ENCODE measurements around the gene CYP1A2. TPM values are rescaled to one million over a fixed set of nuclear protein-coding genes. Genes with fewer than 3 reads are reported as not detected.
"Not testable (repeated sequence)": the region's sequence is repeated elsewhere in the genome, so short reads cannot be mapped to it uniquely, and the experiment has no call there.

The CYP1A2 gene, protein sequence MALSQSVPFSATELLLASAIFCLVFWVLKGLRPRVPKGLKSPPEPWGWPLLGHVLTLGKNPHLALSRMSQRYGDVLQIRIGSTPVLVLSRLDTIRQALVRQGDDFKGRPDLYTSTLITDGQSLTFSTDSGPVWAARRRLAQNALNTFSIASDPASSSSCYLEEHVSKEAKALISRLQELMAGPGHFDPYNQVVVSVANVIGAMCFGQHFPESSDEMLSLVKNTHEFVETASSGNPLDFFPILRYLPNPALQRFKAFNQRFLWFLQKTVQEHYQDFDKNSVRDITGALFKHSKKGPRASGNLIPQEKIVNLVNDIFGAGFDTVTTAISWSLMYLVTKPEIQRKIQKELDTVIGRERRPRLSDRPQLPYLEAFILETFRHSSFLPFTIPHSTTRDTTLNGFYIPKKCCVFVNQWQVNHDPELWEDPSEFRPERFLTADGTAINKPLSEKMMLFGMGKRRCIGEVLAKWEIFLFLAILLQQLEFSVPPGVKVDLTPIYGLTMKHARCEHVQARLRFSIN
- not detected for total RNA-seq
- long read RNA-seq: 0 reads

DNA sequence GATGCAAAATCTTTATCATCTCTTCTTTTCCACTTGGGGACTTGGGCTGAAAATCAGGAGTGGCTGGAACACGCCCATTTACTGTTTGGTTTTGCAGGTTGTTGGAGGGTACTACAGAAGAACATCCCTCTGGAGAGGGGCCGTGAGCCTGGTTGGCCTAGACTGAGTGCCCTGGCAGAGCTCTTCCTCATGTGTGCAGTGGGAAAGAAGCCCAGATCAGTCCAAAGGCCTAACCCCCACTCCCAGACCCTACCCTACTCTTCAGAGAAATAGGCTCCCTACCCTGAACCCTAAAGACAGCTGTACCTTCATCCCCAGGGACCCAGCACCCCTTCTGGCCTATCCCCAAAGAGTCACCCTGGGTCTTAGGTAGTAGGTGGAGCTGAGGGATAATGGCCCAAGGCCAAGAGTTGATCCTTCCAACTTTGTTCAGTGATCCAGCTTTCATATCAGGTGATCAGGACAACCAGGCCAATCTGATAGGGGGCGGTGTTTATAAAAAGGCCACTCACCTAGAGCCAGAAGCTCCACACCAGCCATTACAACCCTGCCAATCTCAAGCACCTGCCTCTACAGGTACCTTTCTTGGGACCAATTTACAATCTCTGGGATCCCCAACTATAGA, at the start of gene CYP1A2:
TSS of gene CYP1A2 (plus strand) at position 524 of the 625 bp plus-strand sequence. CDS start 894 bp downstream, outside the sequence.
- DNase-seq (ENCODE audit: missing footprints): no peak
- no peak for ATAC-seq
- intact Hi-C loops (cut with DNase I): no loop called here

DNA sequence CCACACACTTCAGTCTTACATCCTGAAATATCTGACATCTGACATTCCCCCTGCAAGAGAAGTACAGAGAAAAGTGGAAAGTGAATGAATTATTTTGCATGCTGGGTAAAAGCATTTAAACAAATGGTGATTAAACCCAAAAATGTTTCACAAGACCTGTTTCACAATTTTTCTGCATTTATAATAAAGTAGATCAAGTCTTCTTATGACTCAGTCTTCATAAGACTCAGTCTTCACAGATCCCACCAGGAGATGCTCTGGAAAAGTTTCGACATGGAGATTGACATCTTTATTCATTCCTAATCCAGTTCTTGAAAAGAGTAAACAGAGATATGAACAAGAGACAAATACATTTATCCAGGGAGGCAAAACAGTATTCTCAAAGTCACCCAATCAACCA, 39.6 kb upstream of the CYP1A2 start:
- intact Hi-C loops (cut with DNase I): no loop called here
- DNase-seq (ENCODE audit: missing footprints) (no peak), ATAC-seq (no peak)

DNA sequence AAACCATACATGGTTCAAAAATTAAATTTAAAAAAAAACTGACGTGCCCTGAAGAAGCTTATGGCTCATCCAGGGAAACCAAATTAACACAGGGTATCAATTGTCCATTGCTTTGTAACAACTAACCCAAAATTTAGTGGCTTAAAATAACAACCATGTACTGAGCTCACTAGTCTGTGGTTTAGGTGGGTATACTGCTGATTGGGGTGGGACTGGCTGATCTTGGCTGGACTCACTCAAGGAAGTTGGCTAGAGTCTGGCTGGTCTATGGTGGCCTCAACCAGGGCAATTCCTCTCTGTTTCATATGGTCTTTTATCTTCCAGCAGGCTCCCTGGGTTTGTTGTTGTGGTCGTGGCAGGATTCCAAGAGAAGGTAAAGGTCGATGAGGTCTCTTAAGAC, 38.8 kb upstream of the CYP1A2 start:
- intact Hi-C loops (cut with DNase I): no loop called here
- no peak for ATAC-seq
- DNase-seq (ENCODE audit: missing footprints): no peak

- DNase-seq (ENCODE audit: missing footprints) (no peak), ATAC-seq (no peak)
- intact Hi-C loops (cut with DNase I): no loop called here
These were observed 38.1 kb upstream of the CYP1A2 start for GRCh38 chr15:74710319-74711094.

DNA sequence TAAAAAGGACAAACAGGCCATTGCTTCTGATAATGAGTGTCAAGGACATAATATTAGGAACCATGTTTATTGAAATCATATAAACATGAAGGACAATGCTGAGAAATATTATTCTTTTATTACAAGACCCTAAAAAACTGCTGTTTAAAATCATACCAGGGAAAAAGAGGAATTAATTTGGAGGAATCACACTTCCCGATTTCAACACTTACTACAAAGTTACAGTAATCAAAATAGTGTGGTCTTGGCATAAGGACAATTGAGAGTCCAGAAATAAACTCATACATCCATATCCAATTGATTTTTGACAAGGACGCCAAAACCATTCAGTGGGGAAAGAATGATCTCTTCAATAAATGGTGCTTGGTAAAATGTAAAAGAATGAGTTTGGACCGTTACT, 36.3 kb upstream of the CYP1A2 start:
- DNase-seq (ENCODE audit: missing footprints) (no peak), ATAC-seq (no peak)
- intact Hi-C loops (cut with DNase I): no loop called here

DNA sequence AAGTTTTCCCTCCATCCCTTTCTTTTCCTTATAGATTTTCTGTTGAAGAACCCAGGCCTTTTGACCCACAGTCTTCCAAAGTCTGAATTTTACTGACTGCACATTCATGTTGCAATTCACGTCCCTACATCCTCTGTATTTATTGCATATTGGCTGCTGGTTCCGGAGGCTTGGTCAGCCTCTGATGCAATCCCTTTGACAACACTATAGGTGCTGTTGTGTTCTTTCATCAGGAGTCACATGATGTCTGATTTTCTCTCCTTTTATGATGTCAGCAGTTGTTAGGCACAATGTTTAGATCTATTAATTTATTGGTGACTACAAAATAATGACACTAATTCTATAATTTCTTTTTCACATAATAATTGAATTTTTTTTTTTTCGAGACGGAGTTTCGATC, 32.0 kb upstream of the CYP1A2 start:
- DNase-seq (ENCODE audit: missing footprints) (no peak), ATAC-seq (no peak)
- intact Hi-C loops (cut with DNase I): no loop called here

GRCh38 chr15:74722591-74722990, 26.1 kb upstream of the CYP1A2 start:
- ATAC-seq (no peak), DNase-seq (ENCODE audit: missing footprints) (no peak)
- intact Hi-C loops (cut with DNase I): loop anchor here (10.0 kb wide), 1 partner anchor 68 kb away; no protein-coding TSS in a partner anchor

DNA sequence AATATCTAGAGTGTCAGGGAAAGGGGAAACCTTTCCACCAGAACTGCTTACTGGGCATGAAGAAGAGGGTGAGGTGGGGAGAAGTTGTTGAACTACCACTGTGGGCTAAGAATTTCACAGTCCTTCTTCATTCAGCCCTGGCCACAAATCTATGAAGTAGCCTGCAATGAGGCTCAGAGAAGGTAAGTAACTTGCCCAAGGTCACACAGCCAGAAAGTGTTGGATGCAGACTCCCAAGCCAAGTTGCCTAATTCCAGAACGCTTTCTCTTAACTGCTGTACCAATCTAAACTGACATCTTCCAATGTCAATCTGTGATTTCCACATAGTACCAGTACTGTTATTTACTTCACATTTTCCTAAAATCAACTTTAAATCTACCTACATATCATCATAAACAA, 25.5 kb upstream of the CYP1A2 start:
- DNase-seq (ENCODE audit: missing footprints) (no peak), ATAC-seq (no peak)
- intact Hi-C loops (cut with DNase I): loop anchor here (10.0 kb wide), 1 partner anchor 68 kb away; no protein-coding TSS in a partner anchor

DNA sequence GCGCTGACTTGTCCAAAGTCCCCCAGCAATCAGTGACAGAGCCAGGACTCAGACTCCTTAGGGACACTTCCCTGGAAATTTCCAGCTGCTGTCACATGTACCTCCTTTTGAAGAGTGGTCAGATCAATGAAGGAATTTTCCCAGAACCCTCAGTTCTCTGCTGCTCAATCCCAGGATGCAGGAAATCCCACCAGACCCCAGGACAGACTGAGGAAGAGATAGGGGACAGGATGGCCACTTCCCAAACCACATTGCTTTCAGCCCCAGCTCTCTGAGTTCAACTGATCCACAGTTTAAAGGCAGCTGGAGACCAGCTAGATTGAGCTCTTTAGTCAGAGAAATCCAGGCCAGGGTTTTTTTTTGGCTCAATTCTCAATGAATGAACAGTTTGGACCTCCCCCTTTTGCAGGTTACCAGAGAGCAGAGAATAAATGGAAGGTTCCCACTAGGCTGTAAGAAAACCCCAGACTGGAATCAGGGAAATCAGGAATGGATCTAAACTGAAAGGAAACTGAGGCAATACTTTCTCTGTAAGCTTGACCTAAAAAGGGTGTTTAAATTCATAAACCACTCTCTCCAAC, 24.8 kb upstream of the CYP1A2 start:
- no peak for ATAC-seq
- no peak for DNase-seq (ENCODE audit: missing footprints)
- intact Hi-C loops (cut with DNase I): loop anchor here (10.0 kb wide), 1 partner anchor 69 kb away; no protein-coding TSS in a partner anchor

GRCh38 chr15:74724570-74725224, 23.9 kb upstream of the CYP1A2 start:
- DNase-seq (ENCODE audit: missing footprints): no peak
- intact Hi-C loops (cut with DNase I): loop anchor here (10.0 kb wide), 1 partner anchor 70 kb away; no protein-coding TSS in a partner anchor
- no peak for ATAC-seq

GRCh38 chr15:74725225-74725774, 23.3 kb upstream of the CYP1A2 start, which contains the start of gene CYP1A1:
CYP1A1 (minus strand) TSS chr15:74725528; CDS start chr15:74723097, 2,431 bp downstream.
- no peak for DNase-seq (ENCODE audit: missing footprints)
- intact Hi-C loops (cut with DNase I): loop anchor here (10.0 kb wide), 1 partner anchor 70 kb away; no protein-coding TSS in a partner anchor
- peak; percentile 55 for ATAC-seq

DNA sequence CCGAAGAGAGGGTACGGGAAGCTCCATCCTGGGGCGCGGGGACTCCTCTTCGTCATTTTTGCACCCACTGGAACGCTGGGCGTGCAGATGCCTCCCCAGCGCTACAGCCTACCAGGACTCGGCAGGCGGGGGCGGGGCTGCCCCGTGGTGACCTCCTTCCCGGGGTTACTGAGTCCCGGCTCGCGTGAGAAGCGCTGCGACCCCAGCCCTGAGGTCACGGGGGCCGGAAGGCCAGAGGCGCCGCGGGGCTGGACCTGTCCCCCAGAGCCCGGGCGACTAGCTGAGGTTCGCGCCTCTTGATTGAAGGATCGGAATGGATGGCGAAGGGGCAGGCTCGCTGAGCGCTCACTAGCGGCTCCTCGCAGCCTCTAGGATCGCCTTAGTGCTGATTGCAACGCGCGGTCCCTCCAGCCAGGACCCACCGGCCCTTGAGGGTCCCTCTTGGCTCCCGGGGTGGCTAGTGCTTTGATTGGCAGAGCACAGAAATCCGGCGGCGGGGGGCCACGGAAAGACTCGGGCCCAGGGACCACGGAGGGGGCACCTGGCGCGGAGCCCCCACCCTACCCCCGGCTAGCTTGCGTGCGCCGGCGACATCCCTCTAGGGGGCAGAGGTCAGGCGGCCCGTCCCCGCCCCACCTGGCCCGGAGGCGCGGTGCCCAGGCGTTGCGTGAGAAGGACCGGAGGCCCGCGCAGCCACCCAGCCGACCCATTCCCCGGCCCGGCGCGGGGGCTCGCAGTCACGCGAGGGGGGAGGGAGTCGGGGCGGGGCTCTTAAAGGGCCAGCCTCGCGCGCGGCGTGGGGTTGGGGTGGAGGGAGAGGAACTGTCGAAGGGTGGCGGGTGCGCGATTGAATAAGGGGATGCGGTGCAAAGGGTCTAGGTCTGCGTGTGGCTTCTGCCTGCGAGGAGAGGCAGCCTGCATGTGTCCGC, 22.5 kb upstream of the CYP1A2 start:
- DNase-seq (ENCODE audit: missing footprints) (peak; percentile 86), ATAC-seq (peak; percentile 49)
- intact Hi-C loops (cut with DNase I): loop anchor here (10.0 kb wide), 1 partner anchor 71 kb away; no protein-coding TSS in a partner anchor

GRCh38 chr15:74726774-74727164, 21.9 kb upstream of the CYP1A2 start:
- DNase-seq (ENCODE audit: missing footprints) (no peak), ATAC-seq (no peak)
- intact Hi-C loops (cut with DNase I): loop anchor here (10.0 kb wide), 1 partner anchor 72 kb away; no protein-coding TSS in a partner anchor

- intact Hi-C loops (cut with DNase I): loop anchor here (10.0 kb wide), 1 partner anchor 73 kb away; no protein-coding TSS in a partner anchor
- DNase-seq (ENCODE audit: missing footprints): no peak
- peak; percentile 66 for ATAC-seq
These were observed 20.9 kb upstream of the CYP1A2 start for GRCh38 chr15:74727727-74728126.

DNA sequence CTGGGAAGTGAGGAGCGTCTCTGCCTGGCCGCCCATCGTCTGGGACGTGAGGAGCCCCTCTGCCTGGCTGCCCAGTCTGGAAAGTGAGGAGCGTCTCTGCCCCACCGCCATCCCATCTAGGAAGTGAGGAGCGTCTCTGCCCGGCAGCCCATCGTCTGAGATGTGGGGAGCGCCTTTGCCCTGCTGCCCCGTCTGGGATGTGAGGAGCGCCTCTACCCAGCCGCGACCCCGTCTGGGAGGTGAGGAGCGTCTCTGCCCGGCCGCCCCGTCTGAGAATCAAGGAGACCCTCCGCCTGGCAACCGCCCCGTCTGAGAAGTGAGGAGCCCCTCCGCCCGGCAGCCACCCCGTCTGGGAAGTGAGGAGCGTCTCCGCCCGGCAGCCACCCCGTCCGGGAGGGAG, 19.9 kb upstream of the CYP1A2 start:
- intact Hi-C loops (cut with DNase I): loop anchor here (10.0 kb wide), 1 partner anchor 74 kb away; no protein-coding TSS in a partner anchor
- not testable (repeated sequence) for DNase-seq (ENCODE audit: missing footprints); ATAC-seq

DNA sequence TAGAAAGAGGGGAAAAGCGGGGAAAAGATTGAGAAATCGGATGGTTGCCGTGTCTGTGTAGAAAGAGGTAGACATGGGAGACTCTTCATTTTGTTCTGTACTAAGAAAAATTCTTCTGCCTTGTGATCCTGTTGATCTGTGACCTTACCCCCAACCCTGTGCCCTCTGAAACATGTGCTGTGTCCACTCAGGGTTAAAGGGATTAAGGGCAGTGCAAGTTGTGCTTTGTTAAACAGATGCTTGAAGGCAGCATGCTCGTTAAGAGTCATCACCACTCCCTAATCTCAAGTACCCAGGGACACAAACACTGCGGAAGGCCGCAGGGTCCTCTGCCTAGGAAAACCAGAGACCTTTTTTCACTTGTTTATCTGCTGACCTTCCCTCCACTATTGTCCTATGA, 19.3 kb upstream of the CYP1A2 start:
- intact Hi-C loops (cut with DNase I): loop anchor here (10.0 kb wide), 1 partner anchor 75 kb away; no protein-coding TSS in a partner anchor
- DNase-seq (ENCODE audit: missing footprints); ATAC-seq: not testable (repeated sequence)

All from Right ventricle myocardium inferior (tissue), 1 donor.